Naive thymus-derived CD4-positive, alpha-beta T cell (primary cell): ENCODE results near the gene MORN1. TPM values are rescaled to one million over a fixed set of nuclear protein-coding genes. Genes with fewer than 3 reads are reported as not detected.
A peak's percentile ranks its signal among the peaks of the same experiment; 100 is the strongest.

ENCODE experiments used
- ATAC-seq: fragments of 150-1000 bp; cut with Tn5 transposase; 2 replicates; pipeline ENCODE4 v1.10.0; 2021; ENCODE audit warnings: mild to moderate bottlenecking, moderate library complexity
- CTCF ChIA-PET: fragments of 350-600 bp; sonication (Branson Sonifier 250); formaldehyde crosslinking; loops from one replicate; lab custom pipeline; 2021; ENCODE audit warnings: antibody characterized with exemption; lab: Charles Lee
- POLR2A ChIA-PET: fragments of 350-600 bp; sonication (Branson Sonifier 250); formaldehyde crosslinking; loops from one replicate; lab custom pipeline; 2021; ENCODE audit warnings: antibody characterized with exemption, inconsistent platforms; lab: Charles Lee
- DNase-seq, 9 donors: peaks; one replicate each; pipeline versions ENCODE4 v3.0.0 to v3.0.0-alpha.2; 2020 to 2022; ENCODE audit warnings: mixed read lengths in 1 of 9
- H3K27ac ChIP-seq: one replicate; pipeline ENCODE4 v1.7.0; 2013; ENCODE audit warnings: mild to moderate bottlenecking, low read depth, low read length, moderate library complexity
- H3K27me3 ChIP-seq, 2 donors: one replicate each; pipeline ENCODE4 v1.7.0; 2013; ENCODE audit warnings: low read length in 2 of 2, mild to moderate bottlenecking in 2 of 2, moderate library complexity in 2 of 2; ENCODE audit not compliant: control insufficient read depth in 2 of 2, insufficient read depth in 2 of 2
- H3K36me3 ChIP-seq, 3 experiments: 1 replicate in 2 of 3; 2 replicates in 1 of 3; pipeline ENCODE4 v1.7.0; 2013; ENCODE audit warnings: low read length in 3 of 3, mild to moderate bottlenecking in 3 of 3, moderate library complexity in 1 of 3; ENCODE audit not compliant: insufficient read depth in 3 of 3, control insufficient read depth in 2 of 3
- H3K4me1 ChIP-seq, 2 donors: one replicate each; pipeline ENCODE4 v1.7.0; 2013; ENCODE audit warnings: low read length in 2 of 2, mild to moderate bottlenecking in 2 of 2, moderate library complexity in 1 of 2; ENCODE audit not compliant: control insufficient read depth in 2 of 2, insufficient read depth in 2 of 2
- H3K4me3 ChIP-seq: 2 replicates; pipeline ENCODE4 v1.7.0; 2013; ENCODE audit warnings: mild to moderate bottlenecking, low read length
- H3K9me3 ChIP-seq, 3 experiments: 1 replicate in 2 of 3; 2 replicates in 1 of 3; pipeline ENCODE4 v1.7.0; 2013; ENCODE audit warnings: low read length in 3 of 3; ENCODE audit not compliant: control insufficient read depth in 2 of 3
- H3K27ac Mint-ChIP-seq, 9 donors: one replicate each; pipeline ENCODE4 v1.8.0; 2020 to 2022; ENCODE audit warnings: mixed read lengths in 9 of 9, mild to moderate bottlenecking in 8 of 9, moderate library complexity in 5 of 9, inconsistent platforms in 2 of 9
- H3K27me3 Mint-ChIP-seq, 5 donors: one replicate each; pipeline ENCODE4 v1.8.0; 2021 to 2022; ENCODE audit warnings: mixed read lengths in 5 of 5, mild to moderate bottlenecking in 1 of 5
- H3K36me3 Mint-ChIP-seq, 5 donors: one replicate each; pipeline ENCODE4 v1.8.0; 2020 to 2022; ENCODE audit warnings: mixed read lengths in 5 of 5, mild to moderate bottlenecking in 3 of 5, inconsistent platforms in 1 of 5
- H3K4me1 Mint-ChIP-seq, 7 donors: one replicate each; pipeline ENCODE4 v1.8.0; 2020 to 2022; ENCODE audit warnings: mixed read lengths in 7 of 7, mild to moderate bottlenecking in 3 of 7, inconsistent platforms in 1 of 7
- H3K4me3 Mint-ChIP-seq, 10 donors: one replicate each; pipeline ENCODE4 v1.8.0; 2020 to 2022; ENCODE audit warnings: mild to moderate bottlenecking in 10 of 10, mixed read lengths in 10 of 10, moderate library complexity in 6 of 10, inconsistent platforms in 2 of 10
- H3K9me3 Mint-ChIP-seq, 11 donors: one replicate each; pipeline ENCODE4 v1.8.0; 2020 to 2022; ENCODE audit warnings: mixed read lengths in 11 of 11, mild to moderate bottlenecking in 4 of 11, inconsistent platforms in 1 of 11, moderate library complexity in 1 of 11
- intact Hi-C, 2 donors: fragments of 100-400 bp; cut with micrococcal nuclease; formaldehyde crosslinking; loops; one replicate each; pipeline ENCODE4 v1.15.1; 2023
- polyA plus RNA-seq, 2 donors: library from polyadenylated mRNA; unstranded; fragments of 300-500 nt; fragmentation: Illumina TruSeq; gene quantifications; one replicate each; pipeline ENCODE4 v1.2.3, GENCODE V29; 2021
- total RNA-seq, 6 experiments: library from RNA in 5 of 6; stranded (reverse) in 5 of 6; gene quantifications; 1 replicate in 5 of 6; 2 replicates in 1 of 6; pipeline ENCODE4 v1.2.3 and lab custom pipeline; 2021 to 2026

Gene MORN1
- total and polyA plus RNA-seq, 7 experiments from 2014 or later, result 5.0 to 16.4 (median 9.2) TPM

- Mint-ChIP-seq H3K27me3 (no peaks in the 10 kb centered on the region), H3K27ac (no peak overlapping the region), H3K4me3 (no peak overlapping the region), H3K9me3 (no peaks in the 10 kb centered on the region), H3K4me1 (no peaks in the 10 kb centered on the region), H3K36me3 (no peaks in the 10 kb centered on the region)
- intact Hi-C loops, result no loop called here
- POLR2A ChIA-PET, result no interaction called here
- H3K27ac ChIP-seq, result no peak overlapping the region
- DNase-seq (no peak), ATAC-seq (no peak)
- H3K36me3 ChIP-seq, result no peaks in the 10 kb centered on the region
- no peaks in the 10 kb centered on the region for H3K9me3 ChIP-seq
- no peaks in the 10 kb centered on the region for H3K27me3 ChIP-seq
- H3K4me1 ChIP-seq, result no peaks in the 10 kb centered on the region
- H3K4me3 ChIP-seq, result no peak overlapping the region
- CTCF ChIA-PET, result no interaction called here
These were observed 38.3 kb downstream of the MORN1 start for GRCh38 chr1:2352897-2353550.

DNA sequence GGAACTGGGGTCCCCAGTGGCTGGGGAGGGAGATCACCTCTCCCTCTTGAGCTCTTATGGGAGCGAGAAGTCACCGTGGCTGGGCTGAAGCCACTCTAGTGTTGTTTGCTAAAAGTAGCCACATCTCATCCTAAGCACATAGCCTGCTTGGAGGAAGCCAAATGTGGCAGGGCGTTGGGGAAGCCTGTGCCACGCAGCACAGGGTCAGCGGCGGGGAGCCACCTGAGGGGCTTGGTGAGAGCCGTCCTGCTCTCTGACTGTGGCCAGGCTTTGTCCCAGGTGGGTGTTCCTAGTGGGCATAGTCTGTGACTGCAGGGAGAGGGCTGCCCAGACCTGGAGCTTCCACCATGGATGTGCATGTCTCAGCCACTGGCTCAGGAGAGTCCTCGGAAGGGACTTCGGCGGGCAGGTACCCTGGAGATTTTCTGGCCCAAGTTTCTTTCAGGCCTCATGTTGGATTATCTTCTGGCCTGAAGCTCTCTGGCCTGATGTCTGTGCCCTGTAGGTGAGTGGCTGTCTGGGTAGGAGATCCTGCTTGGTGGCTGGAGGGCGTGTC is 38.9 kb downstream of the MORN1 start:
- no peak overlapping the region for H3K4me3 Mint-ChIP-seq
- no peaks in the 10 kb centered on the region for H3K4me1 Mint-ChIP-seq
- no peak overlapping the region for H3K27ac Mint-ChIP-seq
- ChIA-PET CTCF (no interaction called here), POLR2A (interaction anchor here (0.7 kb wide), 1 partner anchor 413 kb away, joined by 7 read pairs; no protein-coding TSS in a partner anchor)
- H3K27ac ChIP-seq, result no peak overlapping the region
- no peak for ATAC-seq
- H3K4me3 ChIP-seq, result no peak overlapping the region
- no peaks in the 10 kb centered on the region for H3K9me3 ChIP-seq
- H3K27me3 Mint-ChIP-seq, result no peaks in the 10 kb centered on the region
- intact Hi-C loops, result no loop called here
- H3K36me3 Mint-ChIP-seq, result no peaks in the 10 kb centered on the region
- H3K36me3 ChIP-seq, result no peaks in the 10 kb centered on the region
- DNase-seq, result no peak
- H3K9me3 Mint-ChIP-seq, result no peaks in the 10 kb centered on the region
- H3K4me1 ChIP-seq, result no peaks in the 10 kb centered on the region
- no peaks in the 10 kb centered on the region for H3K27me3 ChIP-seq

GRCh38 chr1:2351723-2352122 is 39.6 kb downstream of the MORN1 start:
- Histone ChIP-seq H3K27ac (no peak overlapping the region), H3K4me3 (no peak overlapping the region), H3K9me3 (no peaks in the 10 kb centered on the region), H3K4me1 (no peaks in the 10 kb centered on the region), H3K36me3 (no peaks in the 10 kb centered on the region), H3K27me3 (no peaks in the 10 kb centered on the region)
- no peaks in the 10 kb centered on the region for H3K4me1 Mint-ChIP-seq
- ChIA-PET CTCF (no interaction called here), POLR2A (interaction anchor here (0.7 kb wide), 1 partner anchor 412 kb away, joined by 7 read pairs; no protein-coding TSS in a partner anchor)
- no peak overlapping the region for H3K27ac Mint-ChIP-seq
- H3K9me3 Mint-ChIP-seq, result no peaks in the 10 kb centered on the region
- H3K27me3 Mint-ChIP-seq, result no peaks in the 10 kb centered on the region
- intact Hi-C loops, result no loop called here
- ATAC-seq, result no peak
- no peak overlapping the region for H3K4me3 Mint-ChIP-seq
- H3K36me3 Mint-ChIP-seq, result no peaks in the 10 kb centered on the region
- DNase-seq, result no peak

GRCh38 chr1:2350911-2351655 is 40.3 kb downstream of the MORN1 start:
- intact Hi-C loops, result no loop called here
- Histone ChIP-seq H3K36me3 (no peaks in the 10 kb centered on the region), H3K4me1 (no peaks in the 10 kb centered on the region), H3K27ac (no peak overlapping the region), H3K9me3 (no peaks in the 10 kb centered on the region), H3K27me3 (no peaks in the 10 kb centered on the region), H3K4me3 (no peak overlapping the region)
- H3K27me3 Mint-ChIP-seq, result no peaks in the 10 kb centered on the region
- ChIA-PET POLR2A (no interaction called here), CTCF (interaction anchor here (0.6 kb wide), 1 partner anchor 110 kb away, joined by 4 read pairs; no protein-coding TSS in a partner anchor)
- no peaks in the 10 kb centered on the region for H3K4me1 Mint-ChIP-seq
- H3K27ac Mint-ChIP-seq, result no peak overlapping the region
- no peak for DNase-seq
- H3K4me3 Mint-ChIP-seq, result no peak overlapping the region
- H3K36me3 Mint-ChIP-seq, result no peaks in the 10 kb centered on the region
- no peak for ATAC-seq
- no peaks in the 10 kb centered on the region for H3K9me3 Mint-ChIP-seq

DNA sequence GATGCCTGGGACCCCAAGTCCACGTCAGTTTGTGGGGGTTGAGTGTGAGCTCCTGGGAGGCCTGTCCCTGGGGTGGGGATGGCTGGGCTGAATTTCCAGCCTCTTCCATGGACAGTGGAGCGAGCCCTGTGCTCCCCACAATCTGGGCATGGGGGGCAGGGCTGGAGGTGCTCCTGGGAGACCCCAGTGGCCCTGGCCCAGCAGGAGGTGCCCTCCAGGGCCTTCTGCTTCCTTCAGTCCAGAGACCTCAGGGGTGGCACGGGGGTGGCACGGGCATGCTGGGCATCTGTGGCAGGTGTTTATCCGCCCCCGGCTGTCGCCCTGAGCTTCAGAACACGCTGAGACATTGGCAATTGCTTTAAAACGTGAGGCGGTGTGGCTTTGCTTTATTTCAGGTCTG is 40.9 kb downstream of the MORN1 start:
- intact Hi-C loops, result no loop called here
- ATAC-seq (no peak), DNase-seq (no peak)
- no peaks in the 10 kb centered on the region for H3K27me3 Mint-ChIP-seq
- H3K36me3 Mint-ChIP-seq, result no peaks in the 10 kb centered on the region
- no peak overlapping the region for H3K27ac ChIP-seq
- no peak overlapping the region for H3K4me3 ChIP-seq
- H3K27me3 ChIP-seq, result no peaks in the 10 kb centered on the region
- no peaks in the 10 kb centered on the region for H3K4me1 Mint-ChIP-seq
- no peak overlapping the region for H3K4me3 Mint-ChIP-seq
- no peaks in the 10 kb centered on the region for H3K36me3 ChIP-seq
- CTCF ChIA-PET, result no interaction called here
- H3K4me1 ChIP-seq, result no peaks in the 10 kb centered on the region
- H3K27ac Mint-ChIP-seq, result no peak overlapping the region
- no peaks in the 10 kb centered on the region for H3K9me3 Mint-ChIP-seq
- no peaks in the 10 kb centered on the region for H3K9me3 ChIP-seq
- POLR2A ChIA-PET, result no interaction called here

- no peak overlapping the region for H3K27ac ChIP-seq
- intact Hi-C loops, result no loop called here
- no peaks in the 10 kb centered on the region for H3K9me3 Mint-ChIP-seq
- CTCF ChIA-PET, result no interaction called here
- POLR2A ChIA-PET, result no interaction called here
- DNase-seq, result no peak
- no peak for ATAC-seq
- no peaks in the 10 kb centered on the region for H3K36me3 ChIP-seq
- H3K4me1 ChIP-seq, result no peaks in the 10 kb centered on the region
- H3K36me3 Mint-ChIP-seq, result no peaks in the 10 kb centered on the region
- no peak overlapping the region for H3K4me3 ChIP-seq
- no peaks in the 10 kb centered on the region for H3K27me3 Mint-ChIP-seq
- H3K9me3 ChIP-seq, result no peaks in the 10 kb centered on the region
- H3K27me3 ChIP-seq, result no peaks in the 10 kb centered on the region
- H3K27ac Mint-ChIP-seq, result peak overlapping the region in 1 of 9 donors; percentile 43
- no peaks in the 10 kb centered on the region for H3K4me1 Mint-ChIP-seq
- no peak overlapping the region for H3K4me3 Mint-ChIP-seq
These were observed 41.5 kb downstream of the MORN1 start for GRCh38 chr1:2349806-2350205.
